Endothelial cell (in vitro differentiated cells): Measurements from ENCODE around the gene CFAP221. TPM values are rescaled to one million over a fixed set of nuclear protein-coding genes. Genes with fewer than 3 reads are reported as not detected.
A peak's percentile ranks its signal among the peaks of the same experiment; 100 is the strongest.

Source experiments
- DNase-seq: peaks from one replicate; pipeline ENCODE4 v3.0.0; 2021; ENCODE audit warnings: low spot score
- H3K27ac Mint-ChIP-seq: one replicate; pipeline ENCODE4 v1.8.0; 2021; ENCODE audit warnings: mixed read lengths, inconsistent platforms; ENCODE audit not compliant: unreplicated experiment
- H3K27me3 Mint-ChIP-seq: one replicate; pipeline ENCODE4 v1.8.0; 2021; ENCODE audit warnings: mild to moderate bottlenecking, moderate library complexity, mixed read lengths, inconsistent platforms; ENCODE audit not compliant: unreplicated experiment
- H3K36me3 Mint-ChIP-seq: one replicate; pipeline ENCODE4 v1.8.0; 2021; ENCODE audit warnings: mild to moderate bottlenecking, low read depth, mixed read lengths, inconsistent platforms; ENCODE audit not compliant: unreplicated experiment
- H3K4me1 Mint-ChIP-seq: one replicate; pipeline ENCODE4 v1.8.0; 2021; ENCODE audit warnings: mild to moderate bottlenecking, mixed read lengths, inconsistent platforms; ENCODE audit not compliant: unreplicated experiment
- H3K4me3 Mint-ChIP-seq: one replicate; pipeline ENCODE4 v1.8.0; 2021; ENCODE audit warnings: mild to moderate bottlenecking, mixed read lengths, inconsistent platforms; ENCODE audit not compliant: unreplicated experiment
- H3K9me3 Mint-ChIP-seq: one replicate; pipeline ENCODE4 v1.8.0; 2021; ENCODE audit warnings: mixed read lengths, inconsistent platforms; ENCODE audit not compliant: unreplicated experiment
- total RNA-seq: library from RNA; stranded (reverse); fragmentation: NEBNext Ultra II Directional; extraction: Animal tissue kit (Norgen Biotek cat#: 25700); gene quantifications from one replicate; pipeline ENCODE4 v1.2.1, GENCODE V29; 2021; ENCODE audit not compliant: unreplicated experiment
- TF ChIP-seq, protein P1 (sequence below): fragments of 200-600 bp; sonication (generic); IDR thresholded peaks from one replicate; pipeline ENCODE4 v1.5.0; 2021; ENCODE audit warnings: antibody characterized with exemption; ENCODE audit not compliant: unreplicated experiment

The CFAP221 gene
- total RNA-seq, 1 donor from 2014 or later = 1.1 TPM

DNA sequence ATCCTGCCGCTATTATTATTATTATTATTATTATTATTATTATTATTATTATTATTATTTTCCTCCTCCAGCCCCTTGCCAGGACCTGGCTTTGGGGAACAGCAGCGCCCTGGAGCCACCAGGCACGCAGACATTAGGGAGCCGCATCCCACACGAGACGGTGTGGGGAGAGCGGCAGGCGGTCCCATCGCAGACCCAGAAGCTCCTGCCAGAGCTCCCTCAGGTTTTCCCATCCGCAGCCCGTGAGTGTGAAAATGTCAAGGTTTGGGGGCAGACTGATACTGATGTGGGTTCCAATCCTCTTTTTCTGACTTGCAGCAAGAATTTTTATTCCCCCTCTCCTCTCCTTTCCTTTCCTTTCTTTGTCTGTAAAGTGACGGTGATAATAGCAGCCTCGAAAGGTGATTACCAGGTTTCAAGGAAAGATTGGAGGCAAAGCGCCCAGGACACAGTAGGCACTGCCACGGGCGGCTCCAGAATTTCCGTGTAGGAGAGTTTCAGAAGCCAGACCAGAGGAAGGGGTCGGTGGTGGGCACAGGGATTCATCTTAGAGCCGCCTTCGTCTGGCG is 20.8 kb upstream of the CFAP221 start:
- DNase-seq = no peak

DNA sequence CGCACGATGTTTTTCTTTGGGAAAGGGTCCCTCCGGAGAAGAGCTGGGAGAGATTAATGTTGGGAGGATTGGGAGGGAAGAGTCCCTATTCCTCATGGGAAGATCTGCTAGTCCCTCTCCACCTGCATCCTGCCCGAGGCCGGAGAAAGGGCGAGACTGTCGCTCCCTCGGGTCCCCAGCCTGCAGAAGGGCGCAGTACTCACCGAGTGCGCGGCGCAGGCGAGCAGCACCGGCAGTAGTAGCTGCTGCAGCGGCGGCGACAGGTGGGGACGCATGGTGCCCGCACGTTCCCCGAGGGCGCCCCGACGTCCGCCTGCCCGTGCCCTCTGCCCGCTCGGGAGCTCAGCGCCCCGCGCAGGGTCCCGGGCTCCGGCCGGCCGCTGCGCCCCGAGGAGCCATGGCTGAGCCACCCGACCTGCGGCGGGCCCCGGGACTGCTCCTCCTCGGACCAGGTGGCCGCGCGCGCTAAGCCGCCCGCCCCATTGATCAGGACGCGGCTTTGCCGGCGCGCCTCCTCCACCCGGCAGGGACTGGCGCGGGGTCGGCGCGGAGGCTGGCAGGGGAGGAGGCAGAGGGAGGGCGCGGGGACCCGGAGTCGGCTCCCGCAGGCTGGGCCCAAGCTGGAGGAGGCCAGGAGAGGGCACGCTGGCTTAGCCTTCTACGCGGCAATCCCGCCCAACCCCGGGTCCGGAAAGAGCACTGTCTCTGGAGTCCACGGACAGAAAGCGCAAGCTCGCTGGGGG is 20.1 kb upstream of the CFAP221 start, which contains the start of gene SCTR:
SCTR (minus strand) TSS at position 532 of the 743 bp plus-strand sequence; CDS start at position 275, 257 bp downstream.
- peaks cover 18% of the 10 kb centered on the region for H3K27me3 Mint-ChIP-seq
- peak within 1 kb of the TSS; percentile 78 for H3K4me3 Mint-ChIP-seq
- H3K9me3 Mint-ChIP-seq = no peaks in the 10 kb centered on the region
- H3K36me3 Mint-ChIP-seq = no peaks in the 10 kb centered on the region
- no peak within 1 kb of the TSS for H3K27ac Mint-ChIP-seq
- DNase-seq = peak; percentile 25
- H3K4me1 Mint-ChIP-seq = peaks cover 8% of the 10 kb centered on the region
- TF ChIP-seq, protein P1, sequence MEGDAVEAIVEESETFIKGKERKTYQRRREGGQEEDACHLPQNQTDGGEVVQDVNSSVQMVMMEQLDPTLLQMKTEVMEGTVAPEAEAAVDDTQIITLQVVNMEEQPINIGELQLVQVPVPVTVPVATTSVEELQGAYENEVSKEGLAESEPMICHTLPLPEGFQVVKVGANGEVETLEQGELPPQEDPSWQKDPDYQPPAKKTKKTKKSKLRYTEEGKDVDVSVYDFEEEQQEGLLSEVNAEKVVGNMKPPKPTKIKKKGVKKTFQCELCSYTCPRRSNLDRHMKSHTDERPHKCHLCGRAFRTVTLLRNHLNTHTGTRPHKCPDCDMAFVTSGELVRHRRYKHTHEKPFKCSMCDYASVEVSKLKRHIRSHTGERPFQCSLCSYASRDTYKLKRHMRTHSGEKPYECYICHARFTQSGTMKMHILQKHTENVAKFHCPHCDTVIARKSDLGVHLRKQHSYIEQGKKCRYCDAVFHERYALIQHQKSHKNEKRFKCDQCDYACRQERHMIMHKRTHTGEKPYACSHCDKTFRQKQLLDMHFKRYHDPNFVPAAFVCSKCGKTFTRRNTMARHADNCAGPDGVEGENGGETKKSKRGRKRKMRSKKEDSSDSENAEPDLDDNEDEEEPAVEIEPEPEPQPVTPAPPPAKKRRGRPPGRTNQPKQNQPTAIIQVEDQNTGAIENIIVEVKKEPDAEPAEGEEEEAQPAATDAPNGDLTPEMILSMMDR = no peak

More for the DNA sequence above, 20.8 kb upstream of the CFAP221 start:
- TF ChIP-seq, protein P1 = no peak
- no peaks in the 10 kb centered on the region for H3K36me3 Mint-ChIP-seq
- no peaks in the 10 kb centered on the region for H3K9me3 Mint-ChIP-seq
- peaks cover 8% of the 10 kb centered on the region for H3K4me1 Mint-ChIP-seq
- H3K4me3 Mint-ChIP-seq = peak overlapping the region; percentile 68
- peaks cover 18% of the 10 kb centered on the region for H3K27me3 Mint-ChIP-seq
- no peak overlapping the region for H3K27ac Mint-ChIP-seq

DNA sequence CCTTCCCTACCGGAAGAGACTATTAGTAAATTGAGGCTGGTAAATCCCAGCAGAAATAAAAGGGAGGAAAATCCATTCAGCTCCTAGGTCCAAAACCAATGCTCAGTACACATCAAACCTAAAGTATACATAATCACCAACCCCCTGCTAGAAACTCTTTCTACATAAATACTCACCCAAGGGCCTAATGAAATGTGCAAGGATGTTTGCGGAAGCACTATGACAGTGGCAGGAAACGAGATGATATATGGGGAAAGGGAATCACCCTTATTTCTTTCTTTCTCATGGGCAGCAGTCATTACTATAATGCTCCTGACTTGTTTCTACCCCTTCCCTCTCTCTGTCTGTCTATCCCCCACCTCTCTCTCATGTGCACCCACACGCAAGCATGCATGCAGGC is 18.6 kb upstream of the CFAP221 start:
- no peak overlapping the region for H3K27ac Mint-ChIP-seq
- DNase-seq = no peak
- H3K27me3 Mint-ChIP-seq = peaks cover 18% of the 10 kb centered on the region
- no peaks in the 10 kb centered on the region for H3K9me3 Mint-ChIP-seq
- TF ChIP-seq, protein P1 = no peak
- H3K4me3 Mint-ChIP-seq = no peak overlapping the region
- peaks cover 8% of the 10 kb centered on the region for H3K4me1 Mint-ChIP-seq
- no peaks in the 10 kb centered on the region for H3K36me3 Mint-ChIP-seq

DNA sequence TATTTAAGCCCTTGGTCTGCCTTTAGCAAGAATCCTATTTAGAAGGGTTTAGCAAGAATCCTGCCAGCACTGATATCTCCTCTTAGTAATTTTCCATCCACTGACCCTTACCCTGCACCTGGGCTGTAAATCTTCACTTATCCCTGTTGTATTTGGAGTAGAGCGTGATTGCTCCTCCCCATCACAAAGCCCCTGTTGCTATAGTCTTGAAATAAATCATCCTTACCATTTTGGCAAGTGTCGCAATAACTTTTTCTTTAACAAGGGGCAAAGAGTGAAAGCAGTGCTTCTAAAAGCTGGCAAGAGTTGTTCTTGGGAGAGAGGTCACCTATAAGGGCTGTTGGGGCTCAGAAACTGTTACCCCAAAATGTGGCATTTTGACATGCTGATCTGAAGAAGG is 16.2 kb upstream of the CFAP221 start:
- Mint-ChIP-seq H3K4me3 (no peak overlapping the region), H3K4me1 (peaks cover 8% of the 10 kb centered on the region), H3K27ac (no peak overlapping the region), H3K36me3 (no peaks in the 10 kb centered on the region), H3K27me3 (peaks cover 20% of the 10 kb centered on the region), H3K9me3 (no peaks in the 10 kb centered on the region)
- TF ChIP-seq, protein P1 = no peak
- no peak for DNase-seq

DNA sequence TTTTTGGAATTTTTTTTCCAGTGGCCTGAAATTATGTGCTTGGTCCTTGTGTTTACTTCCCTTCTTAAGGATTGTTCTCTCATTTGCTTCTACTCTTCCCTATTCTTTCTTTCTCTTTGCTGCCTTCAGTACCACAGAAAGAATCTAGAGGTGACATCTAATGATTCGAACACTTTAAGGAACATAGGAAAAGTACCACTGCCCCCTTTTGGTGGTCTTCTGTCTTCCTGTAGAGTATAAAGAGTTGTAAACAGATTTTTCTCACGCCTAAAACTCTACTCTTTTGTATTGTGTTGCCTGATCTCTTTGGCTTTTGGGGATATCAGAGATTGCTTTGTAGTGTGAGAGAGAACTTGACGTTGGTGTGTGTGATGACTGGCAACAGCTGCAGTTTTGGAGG is 13.0 kb upstream of the CFAP221 start:
- H3K9me3 Mint-ChIP-seq = peaks cover 6% of the 10 kb centered on the region
- H3K4me1 Mint-ChIP-seq = no peaks in the 10 kb centered on the region
- H3K27ac Mint-ChIP-seq = no peak overlapping the region
- H3K36me3 Mint-ChIP-seq = no peaks in the 10 kb centered on the region
- TF ChIP-seq, protein P1 = no peak
- no peak for DNase-seq
- H3K4me3 Mint-ChIP-seq = no peak overlapping the region
- H3K27me3 Mint-ChIP-seq = peaks cover 7% of the 10 kb centered on the region
